ENCODE data around the gene CLHC1. TPM values are rescaled to one million over a fixed set of nuclear protein-coding genes. Genes with fewer than 3 reads are reported as not detected.

CLHC1 gene
- total and polyA plus RNA-seq, 10 of the 15 experiments (the other 5 are each of a cell fraction or from before 2014, with no cell fraction given): 2.6 to 6.8 (median 4.7) TPM

GRCh38 chr2:55239656-55240222, 7.6 kb upstream of the CLHC1 start:
- in situ Hi-C loops (cut with MboI) (no loop called here), intact Hi-C loops (cut with micrococcal nuclease; ENCODE audit: unreplicated experiment) (no loop called here)
- no peak for ATAC-seq
- H3K4me2 ChIP-seq (ENCODE audit: control insufficient read depth, insufficient read depth): no peak overlapping the region
- H2AFZ ChIP-seq (ENCODE audit: control insufficient read depth, low read depth, low read length): no peak overlapping the region
- POLR2A ChIA-PET: interaction anchor here (0.7 kb wide), 1 partner anchor 120 kb away, joined by 4 read pairs; no protein-coding TSS in a partner anchor
- no peak for DNase-seq (ENCODE audit: low read depth, low spot score)
- no peaks in the 10 kb centered on the region for H3K9me3 ChIP-seq (replicated peaks; ENCODE audit: control insufficient read depth, insufficient read depth, low read length)
- no TSS peak for BruUV-seq (replicated peaks)
- no peak for TF ChIP-seq RAD21 (IDR thresholded peaks at IDR 0.05; ENCODE audit: insufficient read depth, low read depth, low read length)
- TF ChIP-seq TCF7 (IDR thresholded peaks at IDR 0.05; ENCODE audit: borderline replicate concordance): no peak
- TF ChIP-seq HDAC2 (IDR thresholded peaks at IDR 0.05): no peak
- TF ChIP-seq NRF1 (conservative IDR thresholded peaks at IDR 0.05; ENCODE audit: low read depth, low read length): no peak
- no peak for TF ChIP-seq IKZF1 (conservative IDR thresholded peaks at IDR 0.05)
- TF ChIP-seq SP1 (IDR thresholded peaks at IDR 0.05; ENCODE audit: low read depth, low read length): no peak
- no peak for TF ChIP-seq POU2F2 (IDR thresholded peaks at IDR 0.05; ENCODE audit: borderline replicate concordance, low read depth, low read length)
- TF ChIP-seq, protein P1, sequence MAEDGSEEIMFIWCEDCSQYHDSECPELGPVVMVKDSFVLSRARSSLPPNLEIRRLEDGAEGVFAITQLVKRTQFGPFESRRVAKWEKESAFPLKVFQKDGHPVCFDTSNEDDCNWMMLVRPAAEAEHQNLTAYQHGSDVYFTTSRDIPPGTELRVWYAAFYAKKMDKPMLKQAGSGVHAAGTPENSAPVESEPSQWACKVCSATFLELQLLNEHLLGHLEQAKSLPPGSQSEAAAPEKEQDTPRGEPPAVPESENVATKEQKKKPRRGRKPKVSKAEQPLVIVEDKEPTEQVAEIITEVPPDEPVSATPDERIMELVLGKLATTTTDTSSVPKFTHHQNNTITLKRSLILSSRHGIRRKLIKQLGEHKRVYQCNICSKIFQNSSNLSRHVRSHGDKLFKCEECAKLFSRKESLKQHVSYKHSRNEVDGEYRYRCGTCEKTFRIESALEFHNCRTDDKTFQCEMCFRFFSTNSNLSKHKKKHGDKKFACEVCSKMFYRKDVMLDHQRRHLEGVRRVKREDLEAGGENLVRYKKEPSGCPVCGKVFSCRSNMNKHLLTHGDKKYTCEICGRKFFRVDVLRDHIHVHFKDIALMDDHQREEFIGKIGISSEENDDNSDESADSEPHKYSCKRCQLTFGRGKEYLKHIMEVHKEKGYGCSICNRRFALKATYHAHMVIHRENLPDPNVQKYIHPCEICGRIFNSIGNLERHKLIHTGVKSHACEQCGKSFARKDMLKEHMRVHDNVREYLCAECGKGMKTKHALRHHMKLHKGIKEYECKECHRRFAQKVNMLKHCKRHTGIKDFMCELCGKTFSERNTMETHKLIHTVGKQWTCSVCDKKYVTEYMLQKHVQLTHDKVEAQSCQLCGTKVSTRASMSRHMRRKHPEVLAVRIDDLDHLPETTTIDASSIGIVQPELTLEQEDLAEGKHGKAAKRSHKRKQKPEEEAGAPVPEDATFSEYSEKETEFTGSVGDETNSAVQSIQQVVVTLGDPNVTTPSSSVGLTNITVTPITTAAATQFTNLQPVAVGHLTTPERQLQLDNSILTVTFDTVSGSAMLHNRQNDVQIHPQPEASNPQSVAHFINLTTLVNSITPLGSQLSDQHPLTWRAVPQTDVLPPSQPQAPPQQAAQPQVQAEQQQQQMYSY (CRISPR knock-in tag; IDR thresholded peaks at IDR 0.05): no peak
- no peak for TF ChIP-seq SKIL (IDR thresholded peaks at IDR 0.05; ENCODE audit: low read depth, poor library complexity, severe bottlenecking)
- no peak for TF ChIP-seq ZNF207 (IDR thresholded peaks at IDR 0.05; ENCODE audit: borderline replicate concordance)
- no peak for TF ChIP-seq PAX8 (IDR thresholded peaks at IDR 0.05)
- no peak for TF ChIP-seq RBBP5 (conservative IDR thresholded peaks at IDR 0.05)
- no peaks in the 10 kb centered on the region for H3K4me1 ChIP-seq (ENCODE audit: control insufficient read depth, insufficient read depth, low read length)
- RAD21 ChIA-PET (ENCODE audit: unreplicated experiment): no interaction called here
- no peak for FAIRE-seq
- H3K79me2 ChIP-seq (ENCODE audit: control insufficient read depth, insufficient read depth, low read length): peaks cover 11% of the 10 kb centered on the region
- SMC1A ChIA-PET (ENCODE audit: uncharacterized antibody, unreplicated experiment): no interaction called here
- H3K27ac ChIP-seq (ENCODE audit: control insufficient read depth, insufficient read depth): no peak overlapping the region
- H3K9ac ChIP-seq (ENCODE audit: control insufficient read depth, insufficient read depth, low read length): no peak overlapping the region
- no peaks in the 10 kb centered on the region for H4K20me1 ChIP-seq (ENCODE audit: control insufficient read depth, insufficient read depth)
- CTCF ChIA-PET: no interaction called here
- peaks cover 3 to 29% of the 10 kb centered on the region in 2 experiments for H3K36me3 ChIP-seq (ENCODE audit: control insufficient read depth in 2 of 2, insufficient read depth in 2 of 2, low read length in 1 of 2)
- no peak overlapping the region for H3K4me3 ChIP-seq
- WGBS (ENCODE audit: insufficient coverage, insufficient replicate concordance, low lambda C conversion rate, missing lambda C conversion rate): 84% methylated on average over 4 of the region's 4 CpGs
- no peaks in the 10 kb centered on the region for H3K27me3 ChIP-seq (replicated peaks in 1 of 2; ENCODE audit: control insufficient read depth in 2 of 2, insufficient read depth in 2 of 2, low read length in 1 of 2)
